Neural cell (in vitro differentiated cells): Measurements from ENCODE around the gene GIMAP8. TPM values are rescaled to one million over a fixed set of nuclear protein-coding genes. Genes with fewer than 3 reads are reported as not detected.

Experiments used
- H2AFZ ChIP-seq: fragments of 200-600, 300-800 bp; sonication (generic), shearing (Covaris generic); 2 replicates; pipeline ENCODE4 v1.6.0; 2014; ENCODE audit warnings: low read depth, mild to moderate bottlenecking, antibody characterized with exemption, low read length, moderate library complexity
- H3F3A ChIP-seq: fragments of 200-600 bp; shearing (Covaris generic); 2 replicates; pipeline ENCODE4 v1.6.1; 2016; ENCODE audit warnings: mild to moderate bottlenecking, moderate library complexity, mixed read lengths, antibody characterized with exemption, low read length; ENCODE audit not compliant: insufficient read depth, poor library complexity, severe bottlenecking
- H3K27ac ChIP-seq: fragments of 200-600, 300-800 bp; sonication (generic), shearing (Covaris generic); 2 replicates; pipeline ENCODE4 v1.5.1; 2014; ENCODE audit warnings: mild to moderate bottlenecking, low read length, moderate library complexity
- H3K27me3 ChIP-seq: fragments of 300-800, 200-600 bp; sonication (generic), shearing (Covaris generic); 2 replicates; pipeline ENCODE4 v1.6.0; 2014; ENCODE audit warnings: mild to moderate bottlenecking, low read depth, low read length, moderate library complexity; ENCODE audit not compliant: insufficient read depth
- H3K36me3 ChIP-seq: fragments of 300-800, 200-600 bp; sonication (generic), shearing (Covaris generic); 2 replicates; pipeline ENCODE4 v1.5.1; 2014; ENCODE audit warnings: mild to moderate bottlenecking, antibody characterized with exemption, low read length, moderate library complexity; ENCODE audit not compliant: insufficient read depth
- H3K4me2 ChIP-seq: fragments of 300-800, 200-600 bp; sonication (generic), shearing (Covaris generic); 2 replicates; pipeline ENCODE4 v1.6.0; 2014; ENCODE audit warnings: mild to moderate bottlenecking, low read length
- H3K4me3 ChIP-seq: fragments of 300-800, 200-600 bp; sonication (generic), shearing (Covaris generic); 2 replicates; pipeline ENCODE4 v1.5.1; 2014; ENCODE audit warnings: mild to moderate bottlenecking, low read length, moderate library complexity
- H3K79me2 ChIP-seq: fragments of 200-600 bp; shearing (Covaris generic); replicated peaks from 2 replicates; pipeline ENCODE4 v1.6.0; 2014; ENCODE audit warnings: mild to moderate bottlenecking, low read length, moderate library complexity; ENCODE audit not compliant: insufficient read depth
- H3K9ac ChIP-seq: fragments of 300-800, 200-600 bp; sonication (generic), shearing (Covaris generic); 2 replicates; pipeline ENCODE4 v1.6.1; 2016; ENCODE audit warnings: mild to moderate bottlenecking, low read length, mixed read lengths
- H3K9me2 ChIP-seq: fragments of 200-600 bp; shearing (Covaris generic); 2 replicates; pipeline ENCODE4 v1.6.1; 2016; ENCODE audit warnings: mild to moderate bottlenecking, low read length, mixed read lengths; ENCODE audit not compliant: insufficient read depth
- H3K9me3 ChIP-seq: fragments of 200-600, 300-800 bp; sonication (generic), shearing (Covaris generic); 2 replicates; pipeline ENCODE4 v1.6.1; 2016; ENCODE audit warnings: mild to moderate bottlenecking, mixed run types, low read length, moderate library complexity, mixed read lengths
- H4K20me1 ChIP-seq: fragments of 200-600 bp; shearing (Covaris generic); 2 replicates; pipeline ENCODE4 v1.6.1; 2016; ENCODE audit warnings: mild to moderate bottlenecking, mixed run types; ENCODE audit not compliant: insufficient read depth
- EP300 ChIP-seq: fragments of 450-650 bp; conservative IDR thresholded peaks from 2 replicates; pipeline ENCODE4 v1.6.1; 2014; ENCODE audit warnings: antibody characterized with exemption, mild to moderate bottlenecking, moderate library complexity; ENCODE audit not compliant: poor library complexity, severe bottlenecking
- EZH2 ChIP-seq: fragments of 200-600, 300-800 bp; shearing (Covaris generic), sonication (generic); IDR thresholded peaks from 2 replicates; pipeline ENCODE4 v1.6.1; 2014; ENCODE audit warnings: antibody characterized with exemption, low read length, borderline replicate concordance, mild to moderate bottlenecking; ENCODE audit not compliant: insufficient read depth, poor library complexity, severe bottlenecking
- REST ChIP-seq: IDR thresholded peaks from 2 replicates; pipeline ENCODE4 v1.6.1; 2012; ENCODE audit warnings: borderline replicate concordance
- SMC3 ChIP-seq: fragments of 450-650 bp; conservative IDR thresholded peaks from 2 replicates; pipeline ENCODE4 v1.6.1; 2014; ENCODE audit warnings: antibody characterized with exemption, mild to moderate bottlenecking, moderate library complexity; ENCODE audit not compliant: poor library complexity
- TAF1 ChIP-seq: IDR thresholded peaks from 2 replicates; pipeline ENCODE4 v1.6.1; 2012; ENCODE audit warnings: low read depth
- polyA plus RNA-seq: library from polyadenylated mRNA; depleted of rRNA; stranded (reverse); fragments of >200 nt; gene quantifications from 2 replicates; pipeline ENCODE4 v1.2.3, GENCODE V29; 2014
- TF ChIP-seq, protein P1 (sequence below): fragments of 450-650 bp; IDR thresholded peaks from 2 replicates; pipeline ENCODE4 v1.5.1; 2014; ENCODE audit warnings: antibody characterized with exemption, mild to moderate bottlenecking, moderate library complexity; ENCODE audit not compliant: poor library complexity, severe bottlenecking

The GIMAP8 gene
- polyA plus RNA-seq, 1 donor from 2014 or later: not detected

DNA sequence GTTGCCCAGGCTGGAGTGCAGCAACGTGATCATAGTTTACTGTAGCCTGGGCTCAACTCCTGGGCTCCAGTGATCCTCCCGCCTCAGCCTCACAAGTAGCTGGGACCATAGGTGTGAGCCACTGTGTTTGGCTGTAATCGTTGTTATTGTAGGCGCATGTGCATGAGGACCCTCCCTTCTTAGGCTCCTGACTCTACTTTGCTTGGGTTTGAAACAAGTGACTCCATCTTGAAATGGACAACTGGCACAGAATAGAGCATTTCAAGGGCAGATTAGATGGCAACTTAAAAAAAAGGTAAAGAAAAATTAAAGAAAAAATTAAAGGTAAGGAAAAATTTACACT is 15.4 kb upstream of the GIMAP8 start:
- Histone ChIP-seq H2AFZ (no peak overlapping the region), H3K4me3 (no peak overlapping the region), H3K79me2 (no peaks in the 10 kb centered on the region), H3K36me3 (no peaks in the 10 kb centered on the region), H3K9me2 (no peaks in the 10 kb centered on the region), H3K27ac (no peak overlapping the region), H3K4me2 (no peak overlapping the region), H3K9me3 (no peaks in the 10 kb centered on the region), H3K27me3 (no peaks in the 10 kb centered on the region), H4K20me1 (no peaks in the 10 kb centered on the region), H3F3A (no peaks in the 10 kb centered on the region), H3K9ac (no peak overlapping the region)
- no peak for TF ChIP-seq EP300
- TF ChIP-seq REST: no peak
- TF ChIP-seq, protein P1, sequence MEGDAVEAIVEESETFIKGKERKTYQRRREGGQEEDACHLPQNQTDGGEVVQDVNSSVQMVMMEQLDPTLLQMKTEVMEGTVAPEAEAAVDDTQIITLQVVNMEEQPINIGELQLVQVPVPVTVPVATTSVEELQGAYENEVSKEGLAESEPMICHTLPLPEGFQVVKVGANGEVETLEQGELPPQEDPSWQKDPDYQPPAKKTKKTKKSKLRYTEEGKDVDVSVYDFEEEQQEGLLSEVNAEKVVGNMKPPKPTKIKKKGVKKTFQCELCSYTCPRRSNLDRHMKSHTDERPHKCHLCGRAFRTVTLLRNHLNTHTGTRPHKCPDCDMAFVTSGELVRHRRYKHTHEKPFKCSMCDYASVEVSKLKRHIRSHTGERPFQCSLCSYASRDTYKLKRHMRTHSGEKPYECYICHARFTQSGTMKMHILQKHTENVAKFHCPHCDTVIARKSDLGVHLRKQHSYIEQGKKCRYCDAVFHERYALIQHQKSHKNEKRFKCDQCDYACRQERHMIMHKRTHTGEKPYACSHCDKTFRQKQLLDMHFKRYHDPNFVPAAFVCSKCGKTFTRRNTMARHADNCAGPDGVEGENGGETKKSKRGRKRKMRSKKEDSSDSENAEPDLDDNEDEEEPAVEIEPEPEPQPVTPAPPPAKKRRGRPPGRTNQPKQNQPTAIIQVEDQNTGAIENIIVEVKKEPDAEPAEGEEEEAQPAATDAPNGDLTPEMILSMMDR: no peak
- no peak for TF ChIP-seq TAF1
- TF ChIP-seq EZH2: no peak
- TF ChIP-seq SMC3: no peak

DNA sequence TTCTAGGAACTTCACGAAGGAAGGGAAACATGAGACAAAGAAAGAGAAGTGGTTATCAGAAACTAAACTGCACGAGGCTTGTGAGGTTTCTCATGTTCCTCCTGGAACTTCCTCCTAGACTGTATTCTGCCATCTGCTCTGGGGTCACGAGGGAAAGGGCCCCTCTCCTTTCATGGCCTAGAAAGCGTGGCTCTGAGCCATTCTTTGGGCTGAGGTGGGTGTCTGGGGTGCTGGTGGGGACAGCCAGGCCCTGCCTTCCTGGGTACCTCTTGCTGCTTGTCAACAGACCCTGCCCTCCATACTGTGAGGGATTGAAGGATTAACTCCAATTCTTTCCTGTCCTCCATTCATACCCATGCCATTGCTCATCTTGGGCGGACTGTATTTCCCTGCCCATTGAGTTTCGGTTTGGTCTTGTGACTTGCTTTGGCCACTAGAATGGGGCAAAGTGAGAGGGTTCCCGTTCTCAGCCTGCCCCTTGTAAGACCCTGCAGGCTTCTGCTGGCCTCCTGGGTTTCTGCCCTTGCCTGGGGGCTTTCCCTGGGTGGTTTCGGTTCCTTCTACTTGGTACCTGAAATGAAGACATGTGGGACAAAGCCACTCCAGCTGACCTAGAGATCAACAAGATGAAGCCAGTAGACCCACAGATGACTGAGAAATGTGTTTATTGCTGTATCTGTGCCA is 14.9 kb upstream of the GIMAP8 start:
- Histone ChIP-seq H3K4me2 (no peak overlapping the region), H3K4me3 (no peak overlapping the region), H2AFZ (no peak overlapping the region), H3K27ac (no peak overlapping the region), H3K79me2 (no peaks in the 10 kb centered on the region), H3K9ac (no peak overlapping the region), H3K27me3 (no peaks in the 10 kb centered on the region), H3K9me2 (no peaks in the 10 kb centered on the region), H4K20me1 (no peaks in the 10 kb centered on the region), H3K9me3 (no peaks in the 10 kb centered on the region), H3F3A (no peaks in the 10 kb centered on the region), H3K36me3 (no peaks in the 10 kb centered on the region)
- TF ChIP-seq REST: no peak
